Astrocyte (in vitro differentiated cells and primary cell): ENCODE measurements around the gene TPST2. TPM values are rescaled to one million over a fixed set of nuclear protein-coding genes. Genes with fewer than 3 reads are reported as not detected.

Experiments
- DNase-seq: peaks from one replicate; pipeline ENCODE4 v3.0.0-alpha.2; 2010; ENCODE audit warnings: low read depth
- FAIRE-seq: peaks from 2 replicates; lab custom pipeline; 2011; peaks lifted over from hg19 to GRCh38; lab: Jason Lieb, UNC
- H2AFZ ChIP-seq: 2 replicates; pipeline ENCODE4 v1.6.0; 2012; ENCODE audit warnings: low read depth, low read length, inconsistent platforms
- H3K27ac ChIP-seq: 2 replicates; pipeline ENCODE4 v1.5.1; 2011; ENCODE audit warnings: low read depth, low read length, inconsistent platforms
- H3K27me3 ChIP-seq: 2 replicates; pipeline ENCODE4 v1.6.0; 2011; ENCODE audit warnings: low read length, inconsistent platforms; ENCODE audit not compliant: insufficient read depth
- H3K36me3 ChIP-seq: 2 replicates; pipeline ENCODE4 v1.5.1; 2011; ENCODE audit warnings: low read length, inconsistent platforms; ENCODE audit not compliant: insufficient read depth
- H3K4me1 ChIP-seq: 2 replicates; pipeline ENCODE4 v1.5.1; 2011; ENCODE audit warnings: low read length, inconsistent platforms; ENCODE audit not compliant: insufficient read depth
- H3K4me2 ChIP-seq: 2 replicates; pipeline ENCODE4 v1.6.0; 2012; ENCODE audit warnings: low read length, inconsistent platforms
- H3K4me3 ChIP-seq: 2 replicates; pipeline ENCODE4 v1.5.1; 2011; ENCODE audit warnings: low read depth, mild to moderate bottlenecking, low read length, inconsistent platforms; ENCODE audit not compliant: insufficient read depth
- H3K79me2 ChIP-seq: 2 replicates; pipeline ENCODE4 v1.6.0; 2012; ENCODE audit warnings: mild to moderate bottlenecking, low read length, inconsistent platforms; ENCODE audit not compliant: insufficient read depth
- H3K9ac ChIP-seq: 2 replicates; pipeline ENCODE4 v1.6.0; 2012; ENCODE audit warnings: mild to moderate bottlenecking, low read length, inconsistent platforms
- H3K9me3 ChIP-seq: 2 replicates; pipeline ENCODE4 v1.5.1; 2012; ENCODE audit warnings: low read depth, mild to moderate bottlenecking, low read length, inconsistent platforms; ENCODE audit not compliant: insufficient read depth
- H4K20me1 ChIP-seq: 2 replicates; pipeline ENCODE4 v1.6.0; 2012; ENCODE audit warnings: low read length, inconsistent platforms; ENCODE audit not compliant: insufficient read depth
- H3K27ac Mint-ChIP-seq: one replicate; pipeline ENCODE4 v1.8.0; 2021; ENCODE audit warnings: mild to moderate bottlenecking, mixed read lengths; ENCODE audit not compliant: unreplicated experiment
- H3K27me3 Mint-ChIP-seq: one replicate; pipeline ENCODE4 v1.8.0; 2021; ENCODE audit warnings: low read depth, mixed read lengths; ENCODE audit not compliant: unreplicated experiment
- H3K36me3 Mint-ChIP-seq: one replicate; pipeline ENCODE4 v1.8.0; 2021; ENCODE audit warnings: low read depth, mixed read lengths; ENCODE audit not compliant: unreplicated experiment
- H3K4me1 Mint-ChIP-seq: one replicate; pipeline ENCODE4 v1.8.0; 2021; ENCODE audit warnings: low read depth, mixed read lengths; ENCODE audit not compliant: unreplicated experiment
- H3K4me3 Mint-ChIP-seq: one replicate; pipeline ENCODE4 v1.8.0; 2021; ENCODE audit warnings: mild to moderate bottlenecking, moderate library complexity, mixed read lengths; ENCODE audit not compliant: unreplicated experiment
- H3K9me3 Mint-ChIP-seq: one replicate; pipeline ENCODE4 v1.8.0; 2021; ENCODE audit warnings: mild to moderate bottlenecking, mixed read lengths; ENCODE audit not compliant: unreplicated experiment
- EZH2 ChIP-seq: IDR thresholded peaks from 2 replicates; pipeline ENCODE4 v1.6.1; 2012; ENCODE audit warnings: mild to moderate bottlenecking, low read length, inconsistent platforms; ENCODE audit not compliant: insufficient read depth
- total RNA-seq: library from RNA; stranded (reverse); gene quantifications from 2 replicates; pipeline ENCODE4 v1.2.1, GENCODE V29; 2021
- TF ChIP-seq, protein P1 (sequence below): IDR thresholded peaks from 2 replicates; pipeline ENCODE4 v1.5.1; 2011; ENCODE audit warnings: low read depth, mild to moderate bottlenecking, inconsistent platforms, low read length, moderate library complexity; ENCODE audit not compliant: insufficient read depth

The TPST2 gene
- total RNA-seq, 1 donor from 2014 or later = 55.7 TPM

DNA sequence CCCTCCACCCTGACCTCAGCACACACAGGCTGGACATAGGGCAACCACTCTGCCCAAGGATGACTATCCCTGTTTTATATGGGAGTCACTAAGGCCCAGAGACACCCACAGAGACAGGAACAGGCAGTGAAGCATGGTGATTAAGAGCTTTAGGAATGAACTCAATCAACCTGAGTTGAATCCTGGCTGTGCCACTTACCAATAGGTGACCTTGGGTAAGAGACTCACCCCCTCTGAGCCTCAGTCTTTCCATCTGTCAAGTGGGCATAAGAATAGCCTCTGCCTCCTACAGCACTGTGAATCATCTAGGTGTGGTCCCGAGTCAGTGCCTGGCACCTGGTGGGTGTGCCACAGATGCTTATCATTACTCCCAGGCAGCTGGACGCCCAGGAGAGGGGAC lies 21.1 kb upstream of the TPST2 start:
- Mint-ChIP-seq H3K27me3 (peaks cover 24% of the 10 kb centered on the region), H3K4me3 (no peak overlapping the region), H3K9me3 (no peaks in the 10 kb centered on the region), H3K4me1 (peaks cover 5% of the 10 kb centered on the region), H3K27ac (no peak overlapping the region), H3K36me3 (peaks cover 3% of the 10 kb centered on the region)
- Histone ChIP-seq H3K27ac (peak overlapping the region; percentile 38), H3K36me3 (no peaks in the 10 kb centered on the region), H3K27me3 (peaks cover 3% of the 10 kb centered on the region), H3K4me2 (peak overlapping the region; percentile 62), H3K4me3 (no peak overlapping the region), H3K4me1 (peaks cover 21% of the 10 kb centered on the region), H3K9me3 (no peaks in the 10 kb centered on the region), H4K20me1 (no peaks in the 10 kb centered on the region), H2AFZ (no peak overlapping the region), H3K79me2 (no peaks in the 10 kb centered on the region), H3K9ac (peak overlapping the region; percentile 8)
- DNase-seq (peak; percentile 35), FAIRE-seq (peak; percentile 74)
- TF ChIP-seq, protein P1, sequence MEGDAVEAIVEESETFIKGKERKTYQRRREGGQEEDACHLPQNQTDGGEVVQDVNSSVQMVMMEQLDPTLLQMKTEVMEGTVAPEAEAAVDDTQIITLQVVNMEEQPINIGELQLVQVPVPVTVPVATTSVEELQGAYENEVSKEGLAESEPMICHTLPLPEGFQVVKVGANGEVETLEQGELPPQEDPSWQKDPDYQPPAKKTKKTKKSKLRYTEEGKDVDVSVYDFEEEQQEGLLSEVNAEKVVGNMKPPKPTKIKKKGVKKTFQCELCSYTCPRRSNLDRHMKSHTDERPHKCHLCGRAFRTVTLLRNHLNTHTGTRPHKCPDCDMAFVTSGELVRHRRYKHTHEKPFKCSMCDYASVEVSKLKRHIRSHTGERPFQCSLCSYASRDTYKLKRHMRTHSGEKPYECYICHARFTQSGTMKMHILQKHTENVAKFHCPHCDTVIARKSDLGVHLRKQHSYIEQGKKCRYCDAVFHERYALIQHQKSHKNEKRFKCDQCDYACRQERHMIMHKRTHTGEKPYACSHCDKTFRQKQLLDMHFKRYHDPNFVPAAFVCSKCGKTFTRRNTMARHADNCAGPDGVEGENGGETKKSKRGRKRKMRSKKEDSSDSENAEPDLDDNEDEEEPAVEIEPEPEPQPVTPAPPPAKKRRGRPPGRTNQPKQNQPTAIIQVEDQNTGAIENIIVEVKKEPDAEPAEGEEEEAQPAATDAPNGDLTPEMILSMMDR = no peak
- no peak for TF ChIP-seq EZH2

DNA sequence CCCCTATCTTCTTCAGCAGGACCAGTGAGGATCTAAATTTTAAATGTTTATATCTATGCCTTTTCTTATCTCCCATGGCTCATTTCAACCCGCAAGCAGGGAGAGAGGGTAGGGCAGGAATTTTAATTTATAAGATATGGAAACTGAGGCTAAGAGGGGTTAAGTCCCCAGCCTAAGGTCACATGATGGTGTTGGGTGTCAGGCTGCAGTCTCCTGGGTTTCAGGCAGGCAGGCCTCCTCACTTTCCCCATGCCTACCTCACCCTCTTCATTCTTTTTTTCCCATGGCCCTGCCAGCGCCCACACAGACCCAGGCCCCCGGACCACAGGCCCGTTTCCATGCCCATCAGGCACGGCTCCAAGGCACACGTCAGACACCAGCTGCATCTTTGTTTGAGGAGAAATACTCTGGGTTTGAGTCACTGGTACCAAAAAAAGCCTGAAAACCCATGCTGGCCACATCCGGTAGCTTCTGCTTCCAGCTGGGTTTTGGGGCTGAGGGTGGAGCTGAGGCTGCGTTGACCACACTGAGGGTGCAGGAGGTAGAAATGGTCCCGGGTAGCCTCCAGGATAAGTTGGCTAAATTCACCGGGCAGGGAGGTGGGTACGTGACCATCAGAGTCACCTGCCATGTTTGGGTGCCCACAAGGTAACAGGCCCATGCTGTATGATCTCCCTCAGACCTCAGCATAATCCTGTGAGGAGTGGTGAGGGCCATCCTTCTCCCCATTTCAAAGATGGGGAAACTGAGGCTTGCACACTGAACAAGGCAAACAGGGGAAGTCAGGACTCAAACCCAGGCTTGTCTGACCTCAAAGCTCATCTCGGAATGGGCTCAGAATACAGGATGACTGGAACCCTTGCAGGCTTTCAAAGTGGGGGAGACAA lies 20.4 kb upstream of the TPST2 start:
- H3K36me3 Mint-ChIP-seq = peaks cover 3% of the 10 kb centered on the region
- peaks cover 24% of the 10 kb centered on the region for H3K27me3 Mint-ChIP-seq
- no peak overlapping the region for H2AFZ ChIP-seq

More for the DNA sequence above, 20.4 kb upstream of the TPST2 start:
- peak overlapping the region; percentile 62 for H3K4me2 ChIP-seq
- H3K27ac ChIP-seq = peak overlapping the region; percentile 65
- no peaks in the 10 kb centered on the region for H3K9me3 Mint-ChIP-seq
- H3K4me3 ChIP-seq = no peak overlapping the region
- H3K79me2 ChIP-seq = no peaks in the 10 kb centered on the region
- no peaks in the 10 kb centered on the region for H3K36me3 ChIP-seq
- DNase-seq (peak; percentile 96), FAIRE-seq (peak; percentile 89)
- peaks cover 21% of the 10 kb centered on the region for H3K4me1 ChIP-seq
- TF ChIP-seq EZH2 = no peak
- TF ChIP-seq, protein P1 = no peak
- no peak overlapping the region for H3K4me3 Mint-ChIP-seq
- no peaks in the 10 kb centered on the region for H4K20me1 ChIP-seq
- peak overlapping the region; percentile 59 for H3K9ac ChIP-seq
- H3K27ac Mint-ChIP-seq = peak overlapping the region; percentile 90
- H3K9me3 ChIP-seq = no peaks in the 10 kb centered on the region
- peaks cover 5% of the 10 kb centered on the region for H3K4me1 Mint-ChIP-seq
- H3K27me3 ChIP-seq = peaks cover 3% of the 10 kb centered on the region
